HepG2 (cell line): ENCODE results near the gene GRIK5. TPM values are rescaled to one million over a fixed set of nuclear protein-coding genes. Genes with fewer than 3 reads are reported as not detected.

Source experiments
- ATAC-seq: fragments of 200-7000 bp; cut with Tn5 transposase; 3 replicates; pipeline ENCODE4 v1.9.1; 2020; ENCODE audit warnings: mild to moderate bottlenecking, moderate library complexity
- BruUV-seq: library from RNA; stranded (reverse); fragments of 400-500 nt; replicated peaks from 2 replicates; lab custom pipeline; 2021; lab: Mats Ljungman, UMichigan
- CTCF ChIA-PET: fragments of 300-600 bp; formaldehyde crosslinking; extraction: SDS; loops from one replicate; lab custom pipeline; 2021; ENCODE audit warnings: low total read pairs, inconsistent platforms, low intra/inter-chr PET ratio; lab: Yijun Ruan, JAX
- POLR2A ChIA-PET: fragments of 350-600 bp; sonication (Branson Sonifier 250); formaldehyde crosslinking; loops from one replicate; lab custom pipeline; 2020; ENCODE audit warnings: antibody characterized with exemption, inconsistent platforms; lab: Yijun Ruan, JAX
- DNase-seq: peaks from one replicate; pipeline ENCODE4 v3.0.0-alpha.2; 2015; ENCODE audit warnings: low spot score
- FAIRE-seq: peaks from 3 replicates; lab custom pipeline; 2011; peaks lifted over from hg19 to GRCh38; lab: Jason Lieb, UNC
- H2AFZ ChIP-seq: one replicate; pipeline ENCODE4 v1.6.1; 2011; ENCODE audit warnings: low read length, inconsistent platforms
- H3K27ac ChIP-seq: fragments of 300-600 bp; 3 replicates; pipeline ENCODE4 v1.8.0; 2011; ENCODE audit warnings: mixed run types, mild to moderate bottlenecking, mixed read lengths, low read length, inconsistent platforms; ENCODE audit not compliant: insufficient read depth; ENCODE audit errors: extremely low read length
- H3K27me3 ChIP-seq, 2 experiments: fragments of 200-600 bp in 1 of 2; 2 replicates in 1 of 2; 3 replicates in 1 of 2; pipeline versions ENCODE4 v1.6.0 to v1.8.0; 2011; ENCODE audit warnings: low read length in 2 of 2, mild to moderate bottlenecking in 2 of 2, moderate library complexity in 2 of 2, inconsistent platforms in 1 of 2; ENCODE audit not compliant: insufficient read depth in 2 of 2, control insufficient read depth in 1 of 2
- H3K36me3 ChIP-seq, 2 experiments: fragments of 200-600 bp in 1 of 2; replicated peaks in 1 of 2; 2 replicates in 1 of 2; 3 replicates in 1 of 2; pipeline versions ENCODE4 v1.5.1 to v1.8.0; 2011; ENCODE audit warnings: low read length in 2 of 2, inconsistent platforms in 1 of 2; ENCODE audit not compliant: insufficient read depth in 2 of 2, control insufficient read depth in 1 of 2
- H3K4me1 ChIP-seq: 2 replicates; pipeline ENCODE4 v1.5.1; 2012; ENCODE audit warnings: low read length, inconsistent platforms; ENCODE audit not compliant: insufficient read depth
- H3K4me2 ChIP-seq: 2 replicates; pipeline ENCODE4 v1.6.0; 2011; ENCODE audit warnings: low read depth, low read length, inconsistent platforms
- H3K4me3 ChIP-seq, 3 experiments: fragments of 200-600 bp in 1 of 3; sonication (generic), shearing (Covaris generic) in 1 of 3; replicated peaks in 1 of 3; 2 replicates each; pipeline ENCODE4 v1.5.1; 2011 to 2016; ENCODE audit warnings: low read length in 3 of 3, inconsistent platforms in 2 of 3, low read depth in 2 of 3, mild to moderate bottlenecking in 2 of 3, control low read depth in 1 of 3, mixed read lengths in 1 of 3; ENCODE audit not compliant: insufficient read depth in 1 of 3
- H3K79me2 ChIP-seq: one replicate; pipeline ENCODE4 v1.6.1; 2011; ENCODE audit warnings: low read length, inconsistent platforms; ENCODE audit not compliant: insufficient read depth
- H3K9ac ChIP-seq: 2 replicates; pipeline ENCODE4 v1.6.0; 2011; ENCODE audit warnings: mild to moderate bottlenecking, low read depth, low read length, inconsistent platforms; ENCODE audit not compliant: insufficient read depth
- H3K9me3 ChIP-seq: 2 replicates; pipeline ENCODE4 v1.5.1; 2012; ENCODE audit warnings: mild to moderate bottlenecking, low read length
- H4K20me1 ChIP-seq: 2 replicates; pipeline ENCODE4 v1.6.0; 2011; ENCODE audit warnings: inconsistent platforms, mild to moderate bottlenecking, low read length, moderate library complexity; ENCODE audit not compliant: insufficient read depth
- CEBPB ChIP-seq: IDR thresholded peaks from 2 replicates; pipeline ENCODE4 v1.6.1; 2011; ENCODE audit warnings: low read depth, low read length, improper control_type of control experiment, borderline replicate concordance
- CEBPG ChIP-seq: IDR thresholded peaks from 2 replicates; pipeline ENCODE4 v1.6.1; 2016
- EP300 ChIP-seq, 3 experiments: sonication (generic) in 1 of 3; formaldehyde crosslinking in 1 of 3; IDR thresholded peaks; 2 replicates each; pipeline versions ENCODE4 v1.5.1 to v1.6.1; 2011 to 2020; ENCODE audit warnings: low read depth in 2 of 3, low read length in 2 of 3, borderline replicate concordance in 1 of 3, improper control_type of control experiment in 1 of 3, mild to moderate bottlenecking in 1 of 3, missing genetic modification reagents in 1 of 3, moderate library complexity in 1 of 3
- HDAC2 ChIP-seq: sonication (generic); formaldehyde crosslinking; IDR thresholded peaks from 2 replicates; pipeline ENCODE4 v1.4.0; 2020; ENCODE audit warnings: missing genetic modification reagents
- JUND ChIP-seq: sonication (generic); formaldehyde crosslinking; IDR thresholded peaks from 2 replicates; pipeline ENCODE4 v1.8.0; 2022; ENCODE audit warnings: mild to moderate bottlenecking, missing genetic modification reagents
- KDM2A ChIP-seq: sonication (generic); formaldehyde crosslinking; IDR thresholded peaks from 2 replicates; pipeline ENCODE4 v1.4.0; 2020; ENCODE audit warnings: low read depth, missing genetic modification reagents, borderline replicate concordance
- MAX ChIP-seq: IDR thresholded peaks from 2 replicates; pipeline ENCODE4 v1.6.1; 2012; ENCODE audit warnings: inconsistent platforms
- THAP11 ChIP-seq: IDR thresholded peaks from 2 replicates; pipeline ENCODE4 v1.6.1; 2016; ENCODE audit warnings: missing biosample characterization, missing genetic modification reagents
- ZBTB2 ChIP-seq: sonication (generic); formaldehyde crosslinking; IDR thresholded peaks from 2 replicates; pipeline ENCODE4 v1.8.0; 2022; ENCODE audit warnings: low read depth, missing genetic modification reagents
- ZIK1 ChIP-seq: sonication (generic); formaldehyde crosslinking; IDR thresholded peaks from 2 replicates; pipeline ENCODE4 v1.5.0; 2020; ENCODE audit warnings: mild to moderate bottlenecking, low read depth, missing genetic modification reagents, borderline replicate concordance
- ZNF264 ChIP-seq: sonication (generic); formaldehyde crosslinking; IDR thresholded peaks from 2 replicates; pipeline ENCODE4 v1.4.0; 2020; ENCODE audit warnings: missing genetic modification reagents
- ZNF317 ChIP-seq: sonication (generic); formaldehyde crosslinking; IDR thresholded peaks from 2 replicates; pipeline ENCODE4 v1.5.0; 2020; ENCODE audit warnings: mild to moderate bottlenecking, missing genetic modification reagents
- ZNF468 ChIP-seq: sonication (generic); formaldehyde crosslinking; IDR thresholded peaks from 2 replicates; pipeline ENCODE4 v1.8.0; 2022; ENCODE audit warnings: mild to moderate bottlenecking, moderate library complexity, missing genetic modification reagents
- WGBS: methylation state at CpG from one replicate; pipeline ENCODE4 v1.1.6; 2017; ENCODE audit warnings: low lambda C conversion rate; 5-methylcytosine and 5-hydroxymethylcytosine counted together
- in situ Hi-C: cut with HindIII; loops from 2 replicates; pipeline ENCODE4 v1.10.0; 2017; ENCODE audit warnings: low pct_unique_long_range_greater_than_20kb; ENCODE audit not compliant: extremely low pct_ligation_motif_present
- intact Hi-C: fragments of 100-400 bp; cut with micrococcal nuclease; formaldehyde crosslinking; loops from one replicate; pipeline ENCODE4 v1.10.0; 2022; ENCODE audit not compliant: unreplicated experiment
- polyA plus RNA-seq, 8 experiments: library from polyadenylated mRNA; depleted of rRNA in 3 of 8; stranded (reverse) in 7 of 8; unstranded in 1 of 8; fragments of >200 nt; fragmentation: Illumina TruSeq in 4 of 8; extraction: Trizol in 4 of 8; gene quantifications; 2 replicates each; pipeline versions ENCODE4 v1.2.1 to v1.2.3, GENCODE V29; 2011 to 2016; ENCODE audit warnings: low read depth in 4 of 8, missing spikeins in 1 of 8, mixed read lengths in 1 of 8; ENCODE audit not compliant: insufficient read depth in 1 of 8
- total RNA-seq, 5 experiments: library from RNA; depleted of rRNA; stranded (reverse); fragments of >200 nt; fragmentation: Illumina TruSeq; extraction: Trizol; gene quantifications; 2 replicates each; pipeline ENCODE4 v1.2.3, GENCODE V29; 2016; ENCODE audit warnings: low read depth in 1 of 5

GRIK5 gene
- total and polyA plus RNA-seq, 2 of the 13 experiments (the other 11 are each of a cell fraction or from before 2014, with no cell fraction given) = not detected

GRCh38 chr19:41960973-41961372 lies 109.0 kb downstream of the GRIK5 start:
- H3K4me1 ChIP-seq = peaks cover 32% of the 10 kb centered on the region
- intact Hi-C loops = no loop called here
- BruUV-seq = no TSS peak
- no peaks in the 10 kb centered on the region for H3K9me3 ChIP-seq
- H3K79me2 ChIP-seq = no peaks in the 10 kb centered on the region
- H3K27me3 ChIP-seq = peaks cover 0 to 1% of the 10 kb centered on the region in 2 experiments; a peak in 2 of 5 replicates
- no peak overlapping the region for H3K27ac ChIP-seq
- no peak for ATAC-seq
- ChIA-PET CTCF (no interaction called here), POLR2A (no interaction called here)
- no peak for DNase-seq
- 0 out of 2 replicates have a peak, but pooled peaks cover 3% of the 10 kb centered on the region for H4K20me1 ChIP-seq
- no peak overlapping the region for H3K4me3 ChIP-seq
- no peak overlapping the region for H2AFZ ChIP-seq
- H3K36me3 ChIP-seq = no peaks in the 10 kb centered on the region
- 68% methylated on average over 5 of the region's 5 CpGs for WGBS
- no peak overlapping the region for H3K4me2 ChIP-seq
- FAIRE-seq = no peak
- H3K9ac ChIP-seq = no peak overlapping the region
- TF ChIP-seq HDAC2 = no peak
- peak; percentile 3; the same call in 1 of the 2 replicates for TF ChIP-seq CEBPB
- TF ChIP-seq JUND (CRISPR knock-in tag) = no peak
- TF ChIP-seq ZNF468 (CRISPR knock-in tag) = no peak
- 0 out of 2 replicates have a peak, but pooled peaks have one; percentile 8 for TF ChIP-seq CEBPG (CRISPR knock-in tag)
- TF ChIP-seq THAP11 (CRISPR knock-in tag) = 0 out of 2 replicates have a peak, but pooled peaks have one; percentile 39
- in situ Hi-C loops = no loop called here

GRCh38 chr19:41959056-41960053 lies 110.7 kb downstream of the GRIK5 start, which contains the start of gene RABAC1:
RABAC1 (minus strand) TSS chr19:41959321; CDS start chr19:41959292, 29 bp downstream.
- peak; percentile 73 for FAIRE-seq
- intact Hi-C loops = loop anchor here (10.0 kb wide), 1 partner anchor 165 kb away; the partner anchor contains the start of gene CEACAM3
- TF ChIP-seq KDM2A (CRISPR knock-in tag) (peak; percentile 66), ZNF264 (CRISPR knock-in tag) (no peak), ZIK1 (CRISPR knock-in tag) (0 out of 2 replicates have a peak, but pooled peaks have one; percentile 23), EP300 (IDR thresholded peaks at IDR 0.05; ENCODE audit: low read depth in 2 of 2, low read length in 2 of 2) (0 out of 4 replicates have a peak, but pooled peaks of 1 of the 2 experiments have one; percentile 36), EP300 (CRISPR knock-in tag; IDR thresholded peaks at IDR 0.05; ENCODE audit: borderline replicate concordance) (no peak), ZBTB2 (CRISPR knock-in tag) (peak; percentile 21; the same call in 1 of the 2 replicates), ZNF317 (CRISPR knock-in tag) (0 out of 2 replicates have a peak, but pooled peaks have one; percentile 61), MAX (peak; percentile 2; the same call in 1 of the 2 replicates)

More at GRCh38 chr19:41959056-41960053, 110.7 kb downstream of the GRIK5 start, which contains the start of gene RABAC1:
- Histone ChIP-seq H3K4me1 (peaks cover 32% of the 10 kb centered on the region), H3K27me3 (no peaks in the 10 kb centered on the region; a peak in 1 of 5 replicates), H3K9me3 (no peaks in the 10 kb centered on the region), H4K20me1 (0 out of 2 replicates have a peak, but pooled peaks cover 3% of the 10 kb centered on the region), H2AFZ (peak within 1 kb of the TSS; percentile 97), H3K4me2 (peak within 1 kb of the TSS; percentile 85), H3K36me3 (no peaks in the 10 kb centered on the region), H3K4me3 (peak within 1 kb of the TSS; percentile 95 to 99 (median 98)), H3K9ac (peak within 1 kb of the TSS; percentile 91), H3K79me2 (no peaks in the 10 kb centered on the region), H3K27ac (peak within 1 kb of the TSS; percentile 73)
- ATAC-seq = peak; percentile 88
- ChIA-PET CTCF (no interaction called here), POLR2A (interaction anchor here (1.0 to 2.7 kb wide), 7 partner anchors 75 to 520 kb away, joined by 3 to 36 read pairs (median 5); partner anchors contain the start of genes GSK3A and RPS19)
- 9% methylated on average over 22 of the region's 46 CpGs for WGBS
- DNase-seq = peak; percentile 83
- in situ Hi-C loops = loop anchor here (5.0 kb wide), 1 partner anchor 77 kb away; the partner anchor contains the start of gene ARHGEF1
- no TSS peak for BruUV-seq
